ENCODE results near the gene KRTAP5-2.

DNA sequence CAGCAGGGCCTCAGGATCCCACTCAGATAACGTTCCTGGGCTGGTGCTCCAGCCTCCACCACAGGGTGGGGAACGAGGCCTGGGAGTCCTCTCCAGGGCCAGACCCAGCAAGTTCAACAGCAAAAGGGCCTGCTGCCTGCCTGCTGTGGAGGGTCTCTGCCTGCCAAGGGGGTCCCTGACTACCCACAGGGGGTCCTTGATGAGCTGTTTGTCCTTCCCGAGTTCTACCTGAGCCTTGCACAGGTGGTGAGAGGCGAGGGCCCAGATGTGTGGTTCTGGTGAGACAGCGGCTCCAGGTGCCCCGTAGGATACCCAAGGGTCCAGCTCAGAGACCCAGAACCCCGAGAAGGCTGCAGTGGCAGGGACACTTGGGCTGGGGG, 30.4 kb downstream of the KRTAP5-2 start:
- TF ChIP-seq, protein P1, sequence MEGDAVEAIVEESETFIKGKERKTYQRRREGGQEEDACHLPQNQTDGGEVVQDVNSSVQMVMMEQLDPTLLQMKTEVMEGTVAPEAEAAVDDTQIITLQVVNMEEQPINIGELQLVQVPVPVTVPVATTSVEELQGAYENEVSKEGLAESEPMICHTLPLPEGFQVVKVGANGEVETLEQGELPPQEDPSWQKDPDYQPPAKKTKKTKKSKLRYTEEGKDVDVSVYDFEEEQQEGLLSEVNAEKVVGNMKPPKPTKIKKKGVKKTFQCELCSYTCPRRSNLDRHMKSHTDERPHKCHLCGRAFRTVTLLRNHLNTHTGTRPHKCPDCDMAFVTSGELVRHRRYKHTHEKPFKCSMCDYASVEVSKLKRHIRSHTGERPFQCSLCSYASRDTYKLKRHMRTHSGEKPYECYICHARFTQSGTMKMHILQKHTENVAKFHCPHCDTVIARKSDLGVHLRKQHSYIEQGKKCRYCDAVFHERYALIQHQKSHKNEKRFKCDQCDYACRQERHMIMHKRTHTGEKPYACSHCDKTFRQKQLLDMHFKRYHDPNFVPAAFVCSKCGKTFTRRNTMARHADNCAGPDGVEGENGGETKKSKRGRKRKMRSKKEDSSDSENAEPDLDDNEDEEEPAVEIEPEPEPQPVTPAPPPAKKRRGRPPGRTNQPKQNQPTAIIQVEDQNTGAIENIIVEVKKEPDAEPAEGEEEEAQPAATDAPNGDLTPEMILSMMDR (conservative IDR thresholded peaks at IDR 0.05): no peak
- no peak for TF ChIP-seq EZH2 (IDR thresholded peaks at IDR 0.05; ENCODE audit: low read depth)

Measured in PC-9 (cell line).